Retinal pigment epithelial cell (primary cell): ENCODE measurements around the gene IGSF23.

Experiments used
- DNase-seq: peaks from one replicate; pipeline ENCODE4 v3.0.0-alpha.2; 2010; ENCODE audit warnings: low read depth
- H3K4me3 ChIP-seq: 2 replicates; pipeline ENCODE4 v1.5.1; 2011; ENCODE audit warnings: mild to moderate bottlenecking, low read length, control low read depth, moderate library complexity
- TF ChIP-seq, protein P1 (sequence below): conservative IDR thresholded peaks from 2 replicates; pipeline ENCODE4 v1.5.1; 2011; ENCODE audit warnings: low read depth, low read length, control low read depth, inconsistent platforms

IGSF23 gene

GRCh38 chr19:44635581-44636438, 22.4 kb downstream of the IGSF23 start:
- no peak overlapping the region for H3K4me3 ChIP-seq
- no peak for DNase-seq
- TF ChIP-seq, protein P1, sequence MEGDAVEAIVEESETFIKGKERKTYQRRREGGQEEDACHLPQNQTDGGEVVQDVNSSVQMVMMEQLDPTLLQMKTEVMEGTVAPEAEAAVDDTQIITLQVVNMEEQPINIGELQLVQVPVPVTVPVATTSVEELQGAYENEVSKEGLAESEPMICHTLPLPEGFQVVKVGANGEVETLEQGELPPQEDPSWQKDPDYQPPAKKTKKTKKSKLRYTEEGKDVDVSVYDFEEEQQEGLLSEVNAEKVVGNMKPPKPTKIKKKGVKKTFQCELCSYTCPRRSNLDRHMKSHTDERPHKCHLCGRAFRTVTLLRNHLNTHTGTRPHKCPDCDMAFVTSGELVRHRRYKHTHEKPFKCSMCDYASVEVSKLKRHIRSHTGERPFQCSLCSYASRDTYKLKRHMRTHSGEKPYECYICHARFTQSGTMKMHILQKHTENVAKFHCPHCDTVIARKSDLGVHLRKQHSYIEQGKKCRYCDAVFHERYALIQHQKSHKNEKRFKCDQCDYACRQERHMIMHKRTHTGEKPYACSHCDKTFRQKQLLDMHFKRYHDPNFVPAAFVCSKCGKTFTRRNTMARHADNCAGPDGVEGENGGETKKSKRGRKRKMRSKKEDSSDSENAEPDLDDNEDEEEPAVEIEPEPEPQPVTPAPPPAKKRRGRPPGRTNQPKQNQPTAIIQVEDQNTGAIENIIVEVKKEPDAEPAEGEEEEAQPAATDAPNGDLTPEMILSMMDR = no peak

- H3K4me3 ChIP-seq = no peak overlapping the region
- TF ChIP-seq, protein P1 = no peak
- DNase-seq = no peak
Observed at GRCh38 chr19:44636439-44637389, 23.4 kb downstream of the IGSF23 start.

DNA sequence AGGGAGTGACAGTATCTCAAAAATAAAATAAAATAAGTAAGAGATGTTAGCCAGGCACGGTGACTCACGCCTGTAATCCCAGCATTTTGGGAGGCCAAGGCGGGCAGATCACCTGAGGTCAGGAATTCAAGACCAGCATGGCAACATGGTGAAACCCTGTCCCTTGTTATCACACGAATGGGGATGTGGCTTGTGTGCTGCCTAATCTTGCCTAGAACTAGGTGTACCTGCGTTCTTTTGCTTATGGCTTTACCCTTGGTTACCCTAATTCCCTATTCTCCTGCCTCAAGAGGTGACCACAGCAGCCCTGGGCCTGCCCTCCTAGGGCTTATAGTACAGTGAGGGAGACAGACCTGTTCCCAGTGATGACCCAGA, 24.0 kb downstream of the IGSF23 start:
- TF ChIP-seq, protein P1 = no peak
- no peak overlapping the region for H3K4me3 ChIP-seq
- DNase-seq = no peak

DNA sequence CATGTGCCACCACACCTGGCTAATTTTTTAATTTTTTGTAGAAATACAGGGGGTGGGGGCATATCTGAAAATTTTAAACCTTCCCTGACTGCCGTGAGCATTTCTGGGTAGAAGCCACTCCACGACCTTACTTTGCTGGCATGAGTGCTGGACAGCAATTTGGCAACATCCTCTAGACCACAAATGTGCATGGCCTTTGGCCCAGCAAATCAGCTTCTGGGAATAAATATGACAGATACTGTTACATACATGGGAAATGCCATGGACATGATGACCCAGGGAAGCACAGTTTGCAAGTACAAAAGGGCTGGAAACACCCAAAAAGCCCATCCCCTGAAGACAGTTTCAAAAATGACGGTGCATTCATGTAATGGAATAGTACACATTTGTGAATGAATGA, 27.2 kb downstream of the IGSF23 start:
- TF ChIP-seq, protein P1 = no peak
- DNase-seq = no peak
- H3K4me3 ChIP-seq = no peak overlapping the region

DNA sequence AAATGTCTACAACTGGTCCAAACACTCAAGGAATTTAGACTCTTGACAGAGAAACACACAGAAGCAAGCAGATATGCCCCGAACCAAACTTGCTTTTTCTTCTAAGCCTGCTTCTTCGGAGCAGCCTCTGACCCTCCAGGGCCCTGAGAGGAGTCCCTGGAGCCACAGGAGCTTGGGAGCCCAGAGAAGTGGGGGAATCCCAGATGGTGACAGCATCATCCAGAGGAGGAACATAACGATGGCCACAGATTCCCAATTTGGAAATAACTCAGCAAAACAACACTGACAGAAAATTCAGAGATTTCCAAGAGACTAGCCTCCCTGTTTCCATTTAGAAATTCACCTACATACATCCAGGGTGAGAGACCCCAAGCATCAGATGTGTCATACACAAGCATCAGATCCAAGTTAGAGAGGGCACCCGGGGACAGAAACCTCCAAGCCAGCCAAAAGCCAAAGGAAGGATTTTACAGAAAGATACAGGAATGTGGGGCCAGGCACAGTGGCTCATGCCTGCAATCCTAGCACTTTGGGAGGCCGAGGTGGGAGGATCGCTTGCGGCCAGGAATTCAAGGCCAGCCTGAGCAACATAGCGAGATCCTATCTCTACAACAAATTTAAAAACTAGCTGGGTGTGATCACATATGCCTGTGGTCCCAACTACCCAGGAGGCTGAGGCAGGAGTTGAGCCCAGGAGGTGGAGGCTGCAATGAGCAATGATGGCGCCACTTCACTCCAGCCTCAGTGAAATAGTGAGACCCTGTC, 28.3 kb downstream of the IGSF23 start:
- TF ChIP-seq, protein P1 = no peak
- no peak overlapping the region for H3K4me3 ChIP-seq
- DNase-seq = no peak

DNA sequence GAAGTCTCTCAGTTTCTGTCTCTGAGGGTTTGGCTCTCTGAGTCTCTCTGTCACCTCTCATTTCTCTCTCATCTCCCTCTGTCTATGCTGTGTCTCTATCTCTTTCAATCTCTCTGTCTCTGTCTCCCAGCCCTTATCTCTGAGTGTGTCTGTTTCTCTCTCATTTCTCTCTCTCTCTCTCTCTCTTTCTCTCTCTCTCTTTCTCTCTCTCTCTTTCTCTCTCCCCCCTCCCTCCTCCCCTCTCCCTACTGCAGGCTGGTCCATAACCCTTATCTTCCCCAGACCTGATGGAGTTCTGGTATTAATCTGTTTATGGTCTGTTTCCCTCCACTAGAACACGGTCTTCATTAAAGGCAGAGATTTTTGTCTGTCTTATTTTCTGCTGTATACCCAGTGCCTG, 29.0 kb downstream of the IGSF23 start:
- TF ChIP-seq, protein P1 = no peak
- no peak overlapping the region for H3K4me3 ChIP-seq
- no peak for DNase-seq
